ENCODE data around the gene STUB1. TPM values are rescaled to one million over a fixed set of nuclear protein-coding genes. Genes with fewer than 3 reads are reported as not detected.

STUB1 gene
- total and polyA plus RNA-seq, 2 donors (not counting 3 experiments of a cell fraction or from before 2014, with no cell fraction given) = 107 to 147 TPM

- Histone ChIP-seq H3K4me2 (ENCODE audit: insufficient read depth, low read length) (peak overlapping the region; percentile 48), H4K20me1 (replicated peaks; ENCODE audit: control insufficient read depth, extremely low read depth, insufficient read depth, low read length) (no peaks in the 10 kb centered on the region), H3K27me3 (ENCODE audit: control insufficient read depth in 2 of 2, insufficient read depth in 2 of 2, low read length in 2 of 2) (no peaks in the 10 kb centered on the region), H3K4me3 (replicated peaks in 1 of 3; ENCODE audit: insufficient read depth in 1 of 3, low read depth in 1 of 3, low read length in 3 of 3) (peak overlapping the region; percentile 37 to 82 (median 61)), H2AFZ (ENCODE audit: low read depth, low read length) (peak overlapping the region; percentile 25), H3K36me3 (ENCODE audit: control insufficient read depth in 2 of 2, extremely low read depth in 1 of 2, insufficient read depth in 2 of 2, low read length in 2 of 2) (no peaks in the 10 kb centered on the region), H3K9me1 (replicated peaks; ENCODE audit: control insufficient read depth, extremely low read depth, insufficient read depth, low read length) (no peaks in the 10 kb centered on the region), H3K9ac (replicated peaks; ENCODE audit: extremely low read depth, insufficient read depth, low read length) (peak overlapping the region; percentile 66), H3K27ac (ENCODE audit: insufficient read depth, low read depth, low read length) (no peak overlapping the region), H3K4me1 (ENCODE audit: control insufficient read depth, extremely low read depth, insufficient read depth, low read length) (peaks cover 4% of the 10 kb centered on the region), H3K79me2 (ENCODE audit: control insufficient read depth, insufficient read depth, low read length) (peaks cover 8% of the 10 kb centered on the region), H3K9me3 (replicated peaks; ENCODE audit: control insufficient read depth, insufficient read depth, low read length) (no peaks in the 10 kb centered on the region)
- BruUV-seq (replicated peaks) = no TSS peak
- intact Hi-C loops (cut with micrococcal nuclease) = loop anchor here (1.0 kb wide), 1 partner anchor 46 kb away; no protein-coding TSS in a partner anchor
- ChIA-PET POLR2A (interaction anchor here (1.6 kb wide), 1 partner anchor 9 kb away, joined by 4 read pairs; no protein-coding TSS in a partner anchor), CTCF (interaction anchor here (0.7 to 1.7 kb wide), 9 partner anchors 9 to 56 kb away, joined by 3 to 8 read pairs (median 4); partner anchors contain the start of gene RAB40C)
- TF ChIP-seq MAX (IDR thresholded peaks at IDR 0.05; ENCODE audit: insufficient read depth, insufficient read length) = no peak
- TF ChIP-seq CTCF (IDR thresholded peaks at IDR 0.05; ENCODE audit: extremely low read depth in 1 of 2, insufficient read depth in 1 of 2, low read depth in 1 of 2, low read length in 2 of 2) = no peak
- no peak for TF ChIP-seq MYC (IDR thresholded peaks at IDR 0.05; ENCODE audit: low read depth, low read length)
- TF ChIP-seq POLR2AphosphoS5 (IDR thresholded peaks at IDR 0.05; ENCODE audit: insufficient read depth, low read depth, low read length) = no peak
- TF ChIP-seq POLR2A (IDR thresholded peaks at IDR 0.05; ENCODE audit: low read depth, low read length) = no peak
- TF ChIP-seq GATA2 (IDR thresholded peaks at IDR 0.05; ENCODE audit: insufficient read depth, insufficient read length, low read depth, low read length) = no peak
- TF ChIP-seq FOS (IDR thresholded peaks at IDR 0.05; ENCODE audit: borderline replicate concordance, insufficient read depth, low read length) = no peak
- no peak for TF ChIP-seq EZH2 (IDR thresholded peaks at IDR 0.05; ENCODE audit: borderline replicate concordance, low read depth, low read length, severe bottlenecking)
- no peak for TF ChIP-seq JUN (IDR thresholded peaks at IDR 0.05; ENCODE audit: borderline replicate concordance, insufficient read depth, insufficient read length, low read depth)
- no peak for FAIRE-seq
- no peak for DNase-seq (ENCODE audit: low read depth, low spot score)
- dilution Hi-C loops (cut with MboI; ENCODE audit: extremely low pct_ligation_motif_present, low sequenced_read_pairs) = no loop called here
Measured at GRCh38 chr16:635573-636205, 44.5 kb upstream of the STUB1 start.

Data from endothelial cell of umbilical vein (primary cell).